GM18867 (cell line): ENCODE data around the gene SELENOO.

Experiments
- ATAC-seq: cut with Tn5 transposase; IDR thresholded peaks from one replicate; pipeline ENCODE4 v1.9.1; 2021; ENCODE audit warnings: mild to moderate bottlenecking, moderate library complexity; ENCODE audit not compliant: unreplicated experiment

Gene SELENOO

DNA sequence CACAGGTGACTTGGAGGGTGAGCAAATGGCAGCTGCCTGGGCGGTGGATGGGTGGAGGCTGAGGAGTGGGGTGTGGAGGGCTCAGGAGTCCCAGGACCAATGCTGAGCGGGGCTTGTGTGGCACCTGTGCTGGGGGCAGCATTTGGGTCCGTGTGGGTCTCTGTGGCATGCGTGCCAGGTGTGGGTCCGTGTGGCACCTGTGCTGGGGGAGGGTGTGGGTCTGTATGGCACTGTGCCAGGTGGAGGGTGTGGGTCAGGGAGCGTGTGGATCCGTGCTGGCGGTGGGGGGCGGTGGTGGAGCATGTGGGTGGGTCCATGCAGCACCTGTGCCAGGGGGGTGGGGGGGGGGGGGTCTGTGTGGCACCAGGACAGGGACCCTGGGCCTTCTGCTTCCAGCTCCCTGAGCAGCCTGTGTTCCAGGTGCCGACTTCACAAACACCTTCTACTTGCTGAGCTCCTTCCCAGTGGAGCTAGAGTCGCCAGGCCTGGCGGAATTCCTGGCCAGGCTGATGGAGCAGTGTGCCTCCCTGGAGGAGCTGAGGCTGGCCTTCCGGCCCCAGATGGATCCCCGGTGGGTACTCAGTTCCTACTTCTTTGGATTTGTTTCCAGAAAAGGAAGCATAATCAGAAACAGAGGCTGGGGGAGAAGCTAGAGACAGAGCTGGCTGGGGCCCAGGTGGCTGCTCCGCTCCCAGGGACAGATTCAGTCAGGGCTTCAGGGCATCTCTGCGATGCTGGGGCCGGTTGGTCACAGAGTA, 14.7 kb downstream of the SELENOO start:
- ATAC-seq = no peak

DNA sequence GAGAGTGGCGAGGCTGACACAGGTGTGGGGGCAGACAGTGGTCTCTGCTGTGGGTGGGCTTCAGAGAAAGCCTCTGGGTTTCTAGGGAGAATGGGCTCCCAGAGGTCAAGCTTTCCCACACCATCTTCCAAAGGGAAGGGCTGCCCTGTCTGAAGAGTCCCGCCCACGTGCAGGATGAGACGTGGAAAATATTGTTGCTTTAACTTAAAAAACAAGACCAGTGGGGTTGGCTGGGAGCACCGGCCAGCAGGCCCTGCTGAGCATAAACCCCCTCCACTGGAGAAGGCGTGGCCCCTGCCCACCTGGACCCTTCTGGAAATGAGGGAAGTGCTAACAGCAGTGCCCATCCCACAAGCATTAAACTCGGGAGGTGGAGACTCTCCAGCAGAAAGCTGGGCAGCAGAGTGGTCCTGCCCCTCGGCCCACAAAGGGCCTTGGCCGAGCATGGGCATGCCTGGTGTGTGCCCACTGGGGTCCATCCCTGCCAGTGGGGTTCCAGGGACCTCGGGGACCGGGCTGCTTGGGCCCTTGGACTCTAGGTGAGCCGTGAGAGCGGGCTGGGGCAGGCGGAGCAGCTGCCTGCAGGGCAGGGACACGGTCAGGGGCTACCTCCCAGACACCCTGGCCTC, 15.4 kb downstream of the SELENOO start:
- no peak for ATAC-seq

DNA sequence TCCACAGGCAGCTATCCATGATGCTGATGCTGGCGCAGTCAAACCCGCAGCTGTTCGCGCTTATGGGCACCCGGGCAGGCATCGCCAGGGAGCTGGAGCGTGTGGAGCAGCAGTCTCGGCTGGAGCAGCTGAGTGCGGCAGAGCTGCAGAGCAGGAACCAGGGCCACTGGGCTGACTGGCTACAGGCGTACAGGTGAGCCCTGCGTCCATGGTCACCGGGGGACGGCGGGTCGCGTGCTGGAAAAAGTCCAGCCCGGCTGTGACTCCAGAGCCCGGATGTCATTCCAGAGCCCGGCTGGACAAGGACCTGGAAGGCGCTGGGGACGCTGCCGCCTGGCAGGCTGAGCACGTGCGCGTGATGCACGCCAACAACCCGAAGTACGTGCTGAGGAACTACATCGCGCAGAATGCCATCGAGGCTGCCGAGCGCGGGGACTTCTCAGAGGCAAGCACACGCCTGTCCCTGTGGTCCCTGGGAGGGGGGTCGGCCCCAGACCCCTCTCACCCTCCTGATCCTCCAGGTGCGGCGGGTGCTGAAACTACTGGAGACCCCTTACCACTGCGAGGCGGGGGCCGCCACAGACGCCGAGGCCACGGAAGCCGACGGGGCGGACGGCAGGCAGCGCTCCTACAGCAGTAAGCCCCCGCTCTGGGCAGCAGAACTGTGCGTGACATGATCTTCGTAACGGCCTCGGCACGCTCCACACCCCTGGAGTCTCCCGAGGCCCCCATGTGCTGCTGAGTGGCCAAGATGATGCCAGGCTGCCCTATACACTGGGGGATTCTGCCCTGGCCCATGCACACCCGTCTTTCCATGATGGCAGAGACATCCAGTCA, 16.1 kb downstream of the SELENOO start:
- ATAC-seq = no peak

DNA sequence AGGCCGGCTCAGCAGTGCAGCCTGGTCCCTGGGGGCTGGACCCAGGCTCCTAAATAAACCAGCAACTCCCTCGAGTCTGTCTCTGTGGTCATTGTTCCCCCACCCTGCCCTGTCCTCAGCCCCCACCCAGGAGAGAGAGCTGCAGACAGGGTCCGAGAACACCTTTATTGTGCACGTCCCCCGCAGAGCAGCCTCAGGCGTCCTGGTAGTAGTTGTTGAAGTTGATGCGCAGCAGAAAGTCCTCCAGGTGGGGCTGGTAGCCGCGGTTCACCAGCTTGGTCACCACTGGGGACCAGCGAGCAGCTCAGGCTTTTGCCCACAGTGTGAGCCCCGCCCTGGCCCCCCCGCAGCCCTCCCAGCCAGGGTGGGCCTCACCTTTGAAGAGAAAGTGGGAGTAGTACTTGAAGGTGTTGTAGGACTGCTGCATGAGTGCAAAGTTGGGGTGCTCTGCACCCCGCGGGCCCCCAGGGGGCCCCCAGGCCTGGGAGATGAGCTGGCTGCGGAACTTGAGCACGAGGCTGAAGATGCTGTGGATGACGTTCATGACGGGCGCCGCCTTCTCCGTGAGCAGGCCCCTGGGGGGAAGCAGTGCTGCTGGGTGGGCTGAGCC, 16.8 kb downstream of the SELENOO start:
- no peak for ATAC-seq

DNA sequence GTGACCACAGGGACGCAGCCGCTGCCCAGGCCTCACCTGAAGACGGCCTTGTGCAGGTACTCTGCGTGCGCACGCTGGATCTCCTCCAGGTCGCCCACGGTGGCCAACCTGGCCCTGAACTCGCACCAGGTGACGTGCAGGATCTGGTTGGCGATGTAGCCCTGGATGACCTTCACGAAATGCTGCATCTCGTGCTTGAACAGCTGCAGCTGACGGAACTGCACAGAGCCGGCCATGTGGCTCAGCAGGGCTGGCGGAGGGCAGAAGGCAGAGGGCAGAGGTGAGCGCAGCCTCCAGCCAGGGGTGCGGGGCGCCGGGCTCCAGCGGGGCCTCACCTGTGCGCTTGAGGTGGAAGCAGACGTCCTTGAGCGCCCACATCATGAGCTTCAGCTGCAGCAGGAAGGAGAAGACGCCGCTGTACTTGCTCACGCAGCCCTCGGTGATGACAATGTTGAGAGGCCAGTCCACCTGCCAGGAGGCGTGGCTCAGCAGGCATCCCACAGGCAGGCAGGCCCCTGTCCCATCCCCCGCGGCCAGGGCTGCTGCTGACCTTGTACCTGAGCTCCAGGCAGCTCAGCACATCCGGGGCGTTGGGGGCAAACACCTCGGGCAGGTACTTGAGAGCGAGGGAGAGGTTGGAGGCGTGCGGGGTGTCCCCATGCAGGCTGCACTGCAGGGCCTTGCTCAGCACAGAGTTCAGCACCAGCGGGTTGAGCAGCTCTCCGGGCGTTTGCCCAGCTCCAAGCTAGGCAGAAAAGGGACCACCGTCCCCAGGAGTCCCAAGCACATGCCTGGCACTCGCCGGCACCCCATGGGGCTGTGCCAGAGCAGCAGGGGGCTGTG, 17.6 kb downstream of the SELENOO start:
- ATAC-seq = no peak

DNA sequence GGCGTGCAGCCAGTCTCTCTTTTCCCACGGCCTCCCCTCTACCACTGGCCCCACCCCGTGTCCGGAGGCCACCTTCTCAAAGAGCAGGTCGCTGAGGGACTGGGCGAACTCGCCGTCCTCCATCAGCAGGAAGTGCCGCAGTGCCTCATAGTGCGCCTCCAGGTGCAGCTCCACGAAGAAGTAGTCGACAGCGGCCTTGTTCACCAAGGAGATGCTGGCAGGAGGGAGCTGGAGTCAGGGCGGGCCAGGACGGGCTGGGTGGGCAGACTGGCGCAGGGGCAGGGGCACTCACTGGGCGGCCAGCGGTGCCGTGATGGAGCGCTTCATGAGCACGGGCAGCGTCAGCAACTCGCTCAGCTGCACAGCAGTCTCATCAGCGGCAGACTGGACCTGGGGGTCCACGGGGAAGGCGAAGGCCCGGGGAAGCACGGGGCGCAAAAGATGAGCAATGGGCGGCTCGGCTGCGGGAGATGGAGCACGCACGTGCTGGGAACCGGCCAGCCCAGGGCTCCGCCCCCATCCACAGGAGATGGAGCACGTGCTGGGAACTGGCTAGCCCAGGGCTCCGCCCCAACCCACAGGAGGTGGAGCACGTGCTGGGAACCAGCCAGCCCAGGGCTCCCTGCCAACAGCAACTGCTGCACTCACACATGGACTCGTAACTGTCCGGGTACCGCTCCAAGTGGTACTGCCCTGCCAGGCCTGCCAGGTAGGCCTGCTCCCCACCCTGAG, 18.4 kb downstream of the SELENOO start:
- ATAC-seq = no peak

DNA sequence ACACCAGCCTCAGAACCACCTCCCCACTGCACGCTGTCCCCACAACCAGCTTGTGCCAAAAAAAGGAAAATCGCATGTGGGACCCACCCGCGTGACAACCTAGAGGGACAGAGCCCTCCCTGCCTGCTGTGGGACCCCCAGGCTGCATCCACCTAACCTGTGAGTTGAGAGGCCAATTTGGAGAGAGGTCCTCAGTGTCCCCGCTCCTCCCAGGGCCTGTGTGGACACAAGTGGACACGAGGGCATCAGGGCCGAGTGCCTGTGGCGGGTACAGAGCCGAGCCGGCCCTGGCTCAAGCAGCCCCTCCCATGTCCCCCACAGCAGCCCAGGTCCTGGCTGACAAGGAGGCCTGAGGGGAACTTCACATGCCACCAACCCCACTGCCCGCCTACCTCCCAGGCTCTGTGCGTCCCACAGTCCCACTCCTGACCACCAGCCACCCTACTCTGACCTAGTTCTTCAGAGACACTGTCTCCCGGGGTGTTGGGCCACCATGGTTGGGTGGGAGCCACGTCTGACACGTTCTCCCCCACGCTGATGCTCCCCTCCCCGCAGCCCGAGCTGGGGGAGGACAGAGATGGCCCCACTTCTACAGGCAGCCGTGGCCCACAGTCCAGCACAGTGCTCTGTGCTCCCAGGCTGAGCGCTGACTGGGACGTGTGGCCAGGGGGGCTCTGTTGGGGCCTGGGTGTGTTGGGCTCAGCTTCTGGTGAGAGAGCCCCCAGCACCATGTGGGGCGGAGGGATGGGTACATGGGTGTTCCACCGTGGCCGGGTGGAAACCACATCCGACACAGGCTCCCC, 19.2 kb downstream of the SELENOO start:
- ATAC-seq = no peak

DNA sequence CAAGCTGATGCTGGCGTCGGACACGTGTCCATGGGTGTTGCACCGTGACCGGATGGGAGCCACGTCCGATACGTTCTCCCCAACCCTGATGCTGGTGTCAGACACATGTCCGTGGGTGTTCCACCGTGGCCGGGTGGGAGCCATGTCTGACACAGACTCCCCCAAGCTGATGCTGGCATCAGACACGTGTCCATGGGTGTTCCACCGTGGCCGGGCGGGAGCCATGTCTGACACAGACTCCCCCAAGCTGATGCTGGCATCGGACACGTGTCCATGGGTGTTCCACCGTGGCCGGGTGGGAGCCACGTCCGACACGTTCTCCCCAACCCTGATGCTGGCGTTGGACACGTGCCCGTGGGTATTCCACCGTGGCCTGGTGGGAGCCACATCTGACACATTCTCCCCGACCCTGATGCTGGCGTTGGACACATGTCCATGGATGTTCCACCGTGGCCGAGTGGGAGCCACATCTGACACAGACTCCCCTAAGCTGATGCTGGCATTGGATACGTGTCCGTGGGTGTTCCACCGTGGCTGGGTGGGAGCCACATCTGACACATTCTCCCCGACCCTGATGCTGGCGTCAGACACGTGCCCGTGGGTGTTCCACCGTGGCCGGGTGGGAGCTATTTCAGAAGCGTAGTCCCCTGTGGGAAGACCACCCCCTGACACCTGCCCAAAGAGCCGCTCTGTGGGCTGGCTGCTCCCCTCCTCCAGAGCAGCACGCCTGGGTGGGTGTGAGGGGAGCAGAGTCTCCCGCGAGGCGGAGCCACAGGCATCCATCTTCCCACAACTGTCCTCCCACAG, 20.0 kb downstream of the SELENOO start:
- no peak for ATAC-seq

DNA sequence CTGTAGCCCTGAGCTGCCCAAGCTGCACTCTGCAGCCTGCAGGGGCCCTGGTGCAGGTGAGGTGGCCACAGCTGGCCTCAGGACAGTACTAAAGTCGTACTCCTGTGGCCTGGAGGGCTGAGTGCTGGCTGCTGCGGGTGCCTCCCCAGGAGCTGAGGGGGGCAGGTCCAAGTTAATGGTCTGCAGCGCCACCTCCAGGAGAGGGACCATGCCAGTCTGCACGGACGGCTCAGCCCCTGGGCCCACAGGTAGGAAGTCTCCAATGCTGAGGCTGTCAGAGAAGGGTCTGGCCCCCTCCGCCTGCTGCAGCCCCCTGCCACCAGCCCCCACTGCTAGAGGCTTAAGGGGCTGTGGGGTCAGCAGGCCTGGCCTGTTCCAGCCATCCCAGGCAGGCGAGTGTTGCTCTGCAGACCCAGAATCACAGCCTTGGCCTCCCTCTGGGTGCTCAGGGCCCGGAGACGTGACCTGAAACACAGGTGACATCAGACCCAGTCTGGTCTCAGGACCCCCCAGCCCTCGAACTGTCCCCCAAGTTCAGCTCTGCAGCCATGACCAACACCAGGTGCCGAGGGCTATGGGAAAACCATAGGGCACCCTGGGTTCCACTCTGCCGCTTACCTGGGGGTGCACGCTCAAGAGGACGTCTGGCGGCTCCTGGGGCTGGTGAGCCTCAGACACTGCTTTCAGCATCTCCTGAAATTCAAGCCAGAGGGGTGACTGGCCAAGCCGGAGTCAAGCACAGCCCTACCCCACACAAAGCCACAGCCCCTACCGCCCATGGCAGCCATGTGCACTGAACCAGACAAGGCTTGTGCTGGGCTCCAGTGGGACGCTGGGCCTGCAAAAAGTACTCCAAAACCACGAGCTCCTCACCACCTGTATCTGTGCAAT, 20.8 kb downstream of the SELENOO start:
- no peak for ATAC-seq

DNA sequence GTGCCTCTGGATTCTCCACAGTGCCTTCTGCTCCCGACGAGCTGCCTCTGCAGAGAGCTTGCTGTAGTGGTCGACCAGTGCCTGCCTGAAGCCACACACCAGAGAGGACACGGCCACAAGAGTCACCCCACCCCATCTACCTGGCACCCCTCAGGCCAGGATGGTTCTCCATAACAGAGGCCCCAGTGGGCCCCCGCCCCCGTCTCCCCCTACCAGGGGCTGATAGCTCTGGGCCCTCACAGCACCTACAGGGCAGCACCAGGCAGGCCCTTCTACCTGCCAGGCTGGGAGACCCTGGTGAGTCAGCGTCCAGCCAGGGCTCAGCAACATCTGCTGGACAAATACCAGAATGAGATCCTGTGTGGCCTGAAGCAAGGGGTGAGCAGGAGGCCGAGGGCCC, 21.7 kb downstream of the SELENOO start:
- ATAC-seq = no peak

DNA sequence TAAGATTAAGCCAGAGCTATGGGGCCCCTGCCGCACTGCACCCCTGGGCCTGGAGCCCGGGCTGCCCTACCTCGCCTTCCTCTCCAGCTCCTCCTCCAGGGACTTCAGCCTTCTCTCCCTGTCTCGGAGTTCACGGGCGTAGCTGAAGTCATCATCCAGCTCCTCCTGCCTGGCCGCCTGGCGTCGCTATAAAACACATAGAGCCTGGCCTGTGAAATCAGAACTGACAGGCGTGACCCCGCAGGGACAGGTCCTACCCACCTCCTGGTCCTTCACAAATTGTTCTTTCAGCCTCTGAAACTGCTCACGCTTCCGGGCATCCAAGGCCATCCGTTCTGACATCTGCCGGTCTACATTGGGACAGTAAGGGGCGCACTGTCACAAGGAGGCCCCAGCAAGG, 23.3 kb downstream of the SELENOO start:
- no peak for ATAC-seq

DNA sequence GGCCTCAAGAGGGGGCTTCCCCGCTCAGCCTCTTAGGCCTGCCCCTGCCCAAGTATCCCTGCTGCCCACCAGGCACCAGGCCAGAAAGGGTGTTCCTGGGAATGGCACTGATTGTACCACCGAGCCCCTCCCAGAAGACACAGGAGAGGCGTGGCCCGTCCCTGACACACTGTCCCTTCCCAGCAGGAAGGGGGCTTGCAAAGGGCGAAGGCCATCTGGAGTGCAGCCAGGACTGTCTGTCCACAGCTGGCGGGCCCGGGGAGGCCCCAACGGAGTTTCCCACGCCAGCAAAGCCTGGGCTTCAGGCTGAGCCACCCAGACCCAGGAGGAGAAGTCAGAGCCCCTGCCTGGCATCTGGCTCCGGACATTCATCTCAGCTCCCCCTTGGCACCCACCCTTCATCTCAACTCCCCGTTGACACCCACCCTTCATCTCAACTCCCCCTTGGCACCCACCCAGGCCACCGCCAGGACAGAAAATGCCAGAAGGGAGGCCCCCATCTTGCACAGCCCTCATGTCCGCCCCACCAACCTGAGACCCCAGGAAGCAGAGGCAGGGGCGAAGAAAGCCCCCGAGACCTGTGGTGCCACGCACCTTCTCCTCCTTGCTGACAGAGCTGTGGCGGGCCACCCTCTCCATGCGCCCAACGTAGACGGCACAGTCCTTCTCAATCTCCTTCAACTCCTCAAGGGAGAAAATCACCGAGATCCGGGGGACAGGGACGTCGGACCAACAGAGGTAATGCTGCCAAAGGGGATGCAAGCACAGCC, 24.6 kb downstream of the SELENOO start:
- no peak for ATAC-seq

DNA sequence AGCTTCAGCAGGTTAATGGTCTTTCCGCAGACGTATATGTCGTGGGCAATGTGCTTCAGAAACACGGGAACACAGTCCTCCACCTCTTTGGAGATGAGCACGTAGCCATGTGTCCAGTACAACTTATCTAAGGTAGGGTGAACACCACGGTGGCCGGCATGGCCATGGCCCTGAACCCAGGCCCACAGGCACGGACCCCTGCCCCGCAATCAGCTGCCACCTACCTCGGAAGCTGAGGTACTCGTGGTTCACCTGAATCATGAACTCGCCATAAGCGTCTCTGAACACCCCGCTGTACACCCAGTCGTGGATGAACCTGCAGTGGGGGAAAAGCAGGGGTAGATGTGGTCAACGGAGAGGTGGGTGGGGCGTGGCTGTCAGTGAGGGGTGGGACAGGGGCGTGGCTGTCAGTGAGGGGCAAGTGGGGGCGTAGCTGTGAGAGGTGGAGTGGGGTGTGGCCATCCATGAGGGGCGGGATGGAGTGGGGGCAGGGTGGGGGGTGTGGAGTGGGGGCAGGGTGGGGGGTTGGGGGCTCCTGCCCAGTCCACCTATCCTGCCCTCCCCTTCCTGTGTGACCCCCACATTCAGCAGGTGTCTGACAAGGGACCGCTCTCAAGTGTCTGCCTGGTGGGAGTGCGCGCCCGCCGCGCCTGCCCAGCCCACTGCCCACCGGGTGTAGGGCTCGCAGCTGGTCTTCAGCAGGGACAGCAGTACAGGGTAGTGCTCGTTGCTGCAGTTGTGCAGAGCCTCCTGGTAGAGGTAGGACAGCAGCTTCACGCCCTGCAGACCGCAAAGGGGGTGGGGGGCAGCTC, 25.5 kb downstream of the SELENOO start:
- ATAC-seq = no peak

DNA sequence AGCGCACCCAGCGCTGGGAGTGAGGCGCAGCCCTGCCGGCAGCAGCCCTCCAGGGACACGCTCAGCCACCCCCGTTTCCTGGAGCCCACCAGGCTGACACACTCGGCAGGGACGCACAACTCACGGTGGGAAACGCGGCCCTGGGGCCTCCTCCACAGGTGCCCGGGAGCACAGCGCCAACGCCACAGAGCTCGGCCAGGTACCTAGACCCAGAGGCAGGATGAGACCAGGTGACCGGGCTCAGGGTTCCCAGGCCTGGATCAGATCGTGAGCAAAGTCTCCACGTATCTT, 26.0 kb downstream of the SELENOO start:
- ATAC-seq = no peak

DNA sequence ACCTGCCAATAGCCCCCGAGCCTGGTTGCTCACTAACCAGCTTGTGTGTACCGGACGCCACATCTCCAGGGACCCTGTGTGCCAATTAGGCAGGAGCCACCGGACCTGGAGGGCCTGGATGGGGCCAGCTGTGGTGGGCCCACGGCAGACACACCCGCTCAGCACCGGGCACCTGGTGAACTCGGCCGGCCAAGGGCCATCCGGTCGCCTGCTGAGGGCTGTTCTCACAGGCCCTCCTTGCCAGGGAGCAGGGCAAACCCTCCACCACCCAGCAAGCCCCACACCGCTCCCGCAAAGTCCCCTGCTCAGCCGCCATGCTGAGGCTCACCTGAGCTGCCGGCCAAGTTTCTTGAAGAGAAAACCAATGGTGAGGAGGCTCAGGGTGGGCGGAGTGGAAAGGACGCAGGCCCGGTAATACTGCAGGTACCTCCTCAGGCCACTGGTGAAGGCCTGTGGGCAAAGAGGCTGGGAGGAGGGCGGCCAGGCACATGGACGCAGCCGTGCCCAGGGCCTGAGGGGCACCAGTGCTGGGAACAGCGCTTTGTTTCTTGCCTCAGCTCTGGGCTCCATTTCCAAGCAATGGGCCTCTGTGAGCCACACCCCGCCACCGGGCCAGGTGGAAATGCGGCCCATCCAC, 26.9 kb downstream of the SELENOO start:
- no peak for ATAC-seq
